Transverse colon (tissue), 4 donors: ENCODE results near the gene MFRP.

ENCODE experiments used
- EP300 ChIP-seq: sonication (generic); formaldehyde crosslinking; IDR thresholded peaks from one replicate; pipeline ENCODE4 v1.6.1; 2017; ENCODE audit warnings: antibody characterized with exemption, low read depth
- POLR2A ChIP-seq: fragments of 450-650 bp; IDR thresholded peaks from one replicate; pipeline ENCODE4 v1.6.1; 2016; ENCODE audit warnings: antibody characterized with exemption, mild to moderate bottlenecking, moderate library complexity
- POLR2AphosphoS5 ChIP-seq, 3 donors: sonication (generic); formaldehyde crosslinking; IDR thresholded peaks; one replicate each; pipeline ENCODE4 v1.6.1; 2016; ENCODE audit warnings: antibody characterized with exemption in 3 of 3
- TF ChIP-seq, protein P1 (sequence below), 5 experiments: fragments of 200-600 bp in 3 of 5; fragments of 450-650 bp in 2 of 5; sonication (generic) in 3 of 5; IDR thresholded peaks; 1 replicate in 2 of 5; 2 replicates in 3 of 5; pipeline ENCODE4 v1.5.1; 2016 to 2017; ENCODE audit warnings: antibody characterized with exemption in 5 of 5, inconsistent platforms in 3 of 5, mild to moderate bottlenecking in 2 of 5, moderate library complexity in 1 of 5

DNA sequence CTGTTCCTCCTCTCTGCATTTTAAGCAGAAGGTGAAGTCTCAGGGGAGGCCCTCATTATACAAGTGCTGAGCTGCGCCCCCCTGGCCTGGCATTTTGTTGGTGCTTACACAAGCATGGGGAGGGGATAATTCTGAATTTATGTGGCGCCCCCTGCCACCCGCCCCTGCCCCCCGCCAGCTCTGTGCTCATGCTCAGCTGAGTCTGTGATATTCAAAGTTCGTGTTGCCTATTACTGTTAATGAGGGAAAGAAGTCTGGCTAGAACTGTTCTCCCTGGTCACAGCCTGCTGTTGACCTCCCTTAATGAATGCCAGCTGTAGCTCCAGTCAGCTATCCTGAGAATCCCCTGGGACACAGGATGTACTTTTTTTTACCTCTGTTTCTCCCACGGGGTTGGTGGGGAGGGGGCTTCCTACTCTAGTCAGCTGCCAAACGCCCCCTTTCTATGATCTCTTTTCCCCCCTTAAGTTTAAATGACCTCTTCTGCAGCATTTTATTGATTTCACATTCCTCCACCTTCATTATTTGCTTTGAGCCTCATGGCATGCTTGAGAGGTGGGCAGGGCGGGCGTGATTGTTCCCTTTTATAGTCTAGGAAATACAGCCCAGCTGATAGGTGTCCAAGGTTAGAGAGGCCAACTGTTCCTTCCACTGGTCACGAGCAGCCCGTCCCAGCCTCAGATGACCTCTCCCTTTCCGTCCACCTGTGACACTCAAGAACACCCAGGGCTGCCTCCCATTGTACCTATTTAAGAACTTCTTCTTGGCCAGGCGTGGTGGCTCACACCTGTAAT lies 22.8 kb upstream of the MFRP start:
- TF ChIP-seq, protein P1, sequence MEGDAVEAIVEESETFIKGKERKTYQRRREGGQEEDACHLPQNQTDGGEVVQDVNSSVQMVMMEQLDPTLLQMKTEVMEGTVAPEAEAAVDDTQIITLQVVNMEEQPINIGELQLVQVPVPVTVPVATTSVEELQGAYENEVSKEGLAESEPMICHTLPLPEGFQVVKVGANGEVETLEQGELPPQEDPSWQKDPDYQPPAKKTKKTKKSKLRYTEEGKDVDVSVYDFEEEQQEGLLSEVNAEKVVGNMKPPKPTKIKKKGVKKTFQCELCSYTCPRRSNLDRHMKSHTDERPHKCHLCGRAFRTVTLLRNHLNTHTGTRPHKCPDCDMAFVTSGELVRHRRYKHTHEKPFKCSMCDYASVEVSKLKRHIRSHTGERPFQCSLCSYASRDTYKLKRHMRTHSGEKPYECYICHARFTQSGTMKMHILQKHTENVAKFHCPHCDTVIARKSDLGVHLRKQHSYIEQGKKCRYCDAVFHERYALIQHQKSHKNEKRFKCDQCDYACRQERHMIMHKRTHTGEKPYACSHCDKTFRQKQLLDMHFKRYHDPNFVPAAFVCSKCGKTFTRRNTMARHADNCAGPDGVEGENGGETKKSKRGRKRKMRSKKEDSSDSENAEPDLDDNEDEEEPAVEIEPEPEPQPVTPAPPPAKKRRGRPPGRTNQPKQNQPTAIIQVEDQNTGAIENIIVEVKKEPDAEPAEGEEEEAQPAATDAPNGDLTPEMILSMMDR (IDR thresholded peaks at IDR 0.05): no peak
- TF ChIP-seq POLR2A (no peak), EP300 (peak; percentile 47), POLR2AphosphoS5 (IDR thresholded peaks at IDR 0.05) (peak in 1 of 3 donors; percentile 42)
